Liver (tissue), 9 donors: ENCODE data around the gene MVB12A. TPM values are rescaled to one million over a fixed set of nuclear protein-coding genes. Genes with fewer than 3 reads are reported as not detected.
A peak's percentile ranks its signal among the peaks of the same experiment; 100 is the strongest.

Experiments used
- DNase-seq: peaks from one replicate; pipeline ENCODE4 v3.0.0-alpha.2; 2017; ENCODE audit warnings: low spot score
- H3K27ac ChIP-seq, 2 donors: one replicate each; pipeline ENCODE4 v1.7.0; 2013; ENCODE audit warnings: inconsistent platforms in 2 of 2, low read length in 2 of 2, control low read depth in 1 of 2, low read depth in 1 of 2, mild to moderate bottlenecking in 1 of 2
- H3K27me3 ChIP-seq, 4 donors: one replicate each; pipeline versions ENCODE4 v1.6.1 to v1.7.0; 2013; ENCODE audit warnings: low read length in 3 of 4, inconsistent platforms in 1 of 4, mild to moderate bottlenecking in 1 of 4, moderate library complexity in 1 of 4; ENCODE audit not compliant: control insufficient read depth in 4 of 4, insufficient read depth in 4 of 4
- H3K36me3 ChIP-seq, 4 donors: one replicate each; pipeline versions ENCODE4 v1.6.1 to v1.7.0; 2013; ENCODE audit warnings: low read length in 3 of 4, mild to moderate bottlenecking in 3 of 4, low read depth in 1 of 4, moderate library complexity in 1 of 4; ENCODE audit not compliant: control insufficient read depth in 4 of 4, insufficient read depth in 3 of 4
- H3K4me1 ChIP-seq, 4 donors: one replicate each; pipeline versions ENCODE4 v1.6.1 to v1.7.0; 2013; ENCODE audit warnings: low read length in 3 of 4, mild to moderate bottlenecking in 3 of 4, moderate library complexity in 1 of 4; ENCODE audit not compliant: control insufficient read depth in 4 of 4, insufficient read depth in 4 of 4
- H3K4me3 ChIP-seq, 3 donors: one replicate each; pipeline versions ENCODE4 v1.6.1 to v1.7.0; 2013; ENCODE audit warnings: low read length in 3 of 3, control low read depth in 1 of 3, low read depth in 1 of 3, mild to moderate bottlenecking in 1 of 3
- H3K9ac ChIP-seq, 2 donors: one replicate each; pipeline ENCODE4 v1.7.0; 2013; ENCODE audit warnings: low read length in 2 of 2, mild to moderate bottlenecking in 2 of 2, moderate library complexity in 2 of 2, control low read depth in 1 of 2, low read depth in 1 of 2
- H3K9me3 ChIP-seq, 4 donors: one replicate each; pipeline versions ENCODE4 v1.6.1 to v1.7.0; 2013; ENCODE audit warnings: low read length in 3 of 4; ENCODE audit not compliant: control insufficient read depth in 4 of 4
- ATF3 ChIP-seq: IDR thresholded peaks from 2 replicates; pipeline ENCODE4 v1.6.1; 2016; ENCODE audit warnings: antibody characterized with exemption
- CTCF ChIP-seq: fragments of 150-350 bp; IDR thresholded peaks from 2 replicates; pipeline ENCODE4 v1.5.1; 2017; ENCODE audit warnings: improper control_type of control experiment, low read depth, low read length; ENCODE audit not compliant: missing input control
- EGR1 ChIP-seq, 2 donors: IDR thresholded peaks; 2 replicates each; pipeline ENCODE4 v1.6.1; 2016 to 2018; ENCODE audit warnings: antibody characterized with exemption in 2 of 2, low read depth in 2 of 2
- FOXA1 ChIP-seq: IDR thresholded peaks from 2 replicates; pipeline ENCODE4 v1.6.1; 2016; ENCODE audit warnings: antibody characterized with exemption
- FOXA2 ChIP-seq: IDR thresholded peaks from 2 replicates; pipeline ENCODE4 v1.6.1; 2016; ENCODE audit warnings: antibody characterized with exemption
- GABPA ChIP-seq, 2 donors: IDR thresholded peaks in 1 of 2; conservative IDR thresholded peaks in 1 of 2; 2 replicates each; pipeline ENCODE4 v1.6.1; 2016; ENCODE audit warnings: antibody characterized with exemption in 2 of 2, mild to moderate bottlenecking in 1 of 2, moderate library complexity in 1 of 2
- HNF4A ChIP-seq, 2 donors: conservative IDR thresholded peaks; 2 replicates each; pipeline ENCODE4 v1.6.1; 2016; ENCODE audit warnings: antibody characterized with exemption in 2 of 2, mild to moderate bottlenecking in 2 of 2
- HNF4G ChIP-seq: IDR thresholded peaks from 2 replicates; pipeline ENCODE4 v1.6.1; 2016; ENCODE audit warnings: antibody characterized with exemption
- JUND ChIP-seq, 2 donors: IDR thresholded peaks; 2 replicates each; pipeline ENCODE4 v1.6.1; 2016; ENCODE audit warnings: antibody characterized with exemption in 2 of 2
- NR2F2 ChIP-seq: IDR thresholded peaks from 2 replicates; pipeline ENCODE4 v1.6.1; 2016; ENCODE audit warnings: antibody characterized with exemption
- RAD21 ChIP-seq, 2 donors: IDR thresholded peaks; 2 replicates each; pipeline ENCODE4 v1.6.1; 2016; ENCODE audit warnings: antibody characterized with exemption in 2 of 2, mild to moderate bottlenecking in 2 of 2
- RXRA ChIP-seq, 2 donors: IDR thresholded peaks; 2 replicates each; pipeline ENCODE4 v1.6.1; 2017 to 2018; ENCODE audit warnings: antibody characterized with exemption in 2 of 2, mild to moderate bottlenecking in 1 of 2
- SP1 ChIP-seq: IDR thresholded peaks from 2 replicates; pipeline ENCODE4 v1.6.1; 2018; ENCODE audit warnings: antibody characterized with exemption, mild to moderate bottlenecking
- TAF1 ChIP-seq: conservative IDR thresholded peaks from 2 replicates; pipeline ENCODE4 v1.6.1; 2016; ENCODE audit warnings: antibody characterized with exemption, mild to moderate bottlenecking
- YY1 ChIP-seq: IDR thresholded peaks from 2 replicates; pipeline ENCODE4 v1.6.1; 2016; ENCODE audit warnings: antibody characterized with exemption, mild to moderate bottlenecking
- WGBS: extraction: QIAGEN DNeasy Blood & Tissue Kit; methylation state at CpG from one replicate; pipeline ENCODE4 v1.1.7; 2013; 5-methylcytosine and 5-hydroxymethylcytosine counted together
- polyA plus RNA-seq, 2 donors: library from polyadenylated mRNA; stranded (reverse) in 1 of 2; unstranded in 1 of 2; fragments of 200-250 nt in 1 of 2; fragments of >200 nt in 1 of 2; fragmentation: Nextera tagmentation in 1 of 2; extraction: Ambion mirVana in 1 of 2; gene quantifications; one replicate each; pipeline versions ENCODE4 v1.2.1 to v1.2.3, GENCODE V29; 2013 to 2015
- total RNA-seq, 2 donors: library from RNA; depleted of rRNA; stranded (reverse); fragments of >200 nt; gene quantifications; one replicate each; pipeline ENCODE4 v1.2.3, GENCODE V29; 2014
- donor health status: healthy.
- donor health status: healthy.
- donor health status: healthy.
- donor health status: healthy.
- donor health status: healthy.

The MVB12A gene
- total and polyA plus RNA-seq, 4 donors, result 9.8 to 22.8 (median 15.8) TPM

GRCh38 chr19:17376935-17377600, 42.8 kb upstream of the MVB12A start, which contains the start of gene PLVAP:
Gene PLVAP, minus strand, starts transcription at chr19:17377342. Its CDS starts 54 bp downstream, at chr19:17377288.
- TF ChIP-seq NR2F2 (peak; percentile 86), FOXA2 (no peak), RAD21 (IDR thresholded peaks at IDR 0.05) (no peak), SP1 (no peak)
- no peaks in the 10 kb centered on the region for H3K9me3 ChIP-seq
- 61% methylated on average over 39 of the region's 39 CpGs for WGBS
- H3K4me1 ChIP-seq, result peaks cover 0 to 3% (median 0%) of the 10 kb centered on the region in 4 donors
- no peaks in the 10 kb centered on the region for H3K27me3 ChIP-seq
- H3K27ac ChIP-seq, result no peak within 1 kb of the TSS
- no peaks in the 10 kb centered on the region for H3K36me3 ChIP-seq
- no peak within 1 kb of the TSS for H3K9ac ChIP-seq
- DNase-seq, result peak; percentile 86
- H3K4me3 ChIP-seq, result no peak within 1 kb of the TSS

- 71% methylated on average over 13 of the region's 13 CpGs for WGBS
- no peak overlapping the region for H3K9ac ChIP-seq
Measured at GRCh38 chr19:17378271-17378670, 41.6 kb upstream of the MVB12A start.

GRCh38 chr19:17379221-17379631, 40.6 kb upstream of the MVB12A start:
- no peak for DNase-seq
- TF ChIP-seq NR2F2, result peak; percentile 68
- no peak for TF ChIP-seq RXRA (IDR thresholded peaks at IDR 0.05)
- no peak overlapping the region for H3K9ac ChIP-seq
- H3K9me3 ChIP-seq, result no peaks in the 10 kb centered on the region
- H3K27ac ChIP-seq, result no peak overlapping the region
- no peaks in the 10 kb centered on the region for H3K27me3 ChIP-seq
- H3K36me3 ChIP-seq, result no peaks in the 10 kb centered on the region
- no peak overlapping the region for H3K4me3 ChIP-seq
- 49% methylated on average over 14 of the region's 14 CpGs for WGBS
- H3K4me1 ChIP-seq, result peaks cover 0 to 3% (median 0%) of the 10 kb centered on the region in 4 donors

More at GRCh38 chr19:17378271-17378670, 41.6 kb upstream of the MVB12A start:
- Histone ChIP-seq H3K9me3 (no peaks in the 10 kb centered on the region), H3K36me3 (no peaks in the 10 kb centered on the region), H3K27ac (no peak overlapping the region), H3K27me3 (no peaks in the 10 kb centered on the region), H3K4me1 (peaks cover 0 to 3% (median 0%) of the 10 kb centered on the region in 4 donors), H3K4me3 (no peak overlapping the region)
- no peak for DNase-seq
- TF ChIP-seq EGR1 (IDR thresholded peaks at IDR 0.05; ENCODE audit: low read depth in 2 of 2), result no peak
- no peak for TF ChIP-seq GABPA (IDR thresholded peaks at IDR 0.05 in 1 of 2, conservative IDR thresholded peaks at IDR 0.05 in 1 of 2)
- no peak for TF ChIP-seq HNF4G
- TF ChIP-seq FOXA2, result no peak
- no peak for TF ChIP-seq CTCF
- no peak for TF ChIP-seq RAD21 (IDR thresholded peaks at IDR 0.05)
- TF ChIP-seq HNF4A (conservative IDR thresholded peaks at IDR 0.05), result no peak

- H3K36me3 ChIP-seq, result no peaks in the 10 kb centered on the region
- H3K27ac ChIP-seq, result no peak overlapping the region
- no peak for TF ChIP-seq RAD21 (IDR thresholded peaks at IDR 0.05)
- TF ChIP-seq FOXA1, result no peak
- TF ChIP-seq EGR1 (IDR thresholded peaks at IDR 0.05; ENCODE audit: low read depth in 2 of 2), result no peak
- no peak for TF ChIP-seq ATF3
- no peak for TF ChIP-seq HNF4G
- no peak for TF ChIP-seq FOXA2
- no peak for TF ChIP-seq HNF4A (conservative IDR thresholded peaks at IDR 0.05)
- no peak for TF ChIP-seq YY1
- TF ChIP-seq JUND (IDR thresholded peaks at IDR 0.05), result no peak
- TF ChIP-seq TAF1, result no peak
- peaks cover 0 to 3% (median 0%) of the 10 kb centered on the region in 4 donors for H3K4me1 ChIP-seq
- no peak overlapping the region for H3K9ac ChIP-seq
- 96% methylated on average over 5 of the region's 5 CpGs for WGBS
- H3K9me3 ChIP-seq, result no peaks in the 10 kb centered on the region
- no peak for DNase-seq
- no peaks in the 10 kb centered on the region for H3K27me3 ChIP-seq
- no peak overlapping the region for H3K4me3 ChIP-seq
Measured at GRCh38 chr19:17380426-17381138, 39.3 kb upstream of the MVB12A start.
